HG03175 (cell line): Measurements from ENCODE around the gene PLEKHA7.
A peak's percentile ranks its signal among the peaks of the same experiment; 100 is the strongest.
"Not testable (repeated sequence)": the region's sequence is repeated elsewhere in the genome, so short reads cannot be mapped to it uniquely, and the experiment has no call there.

Experiments
- ATAC-seq: cut with Tn5 transposase; IDR thresholded peaks from one replicate; pipeline ENCODE4 v1.9.1; 2021; ENCODE audit warnings: mild to moderate bottlenecking, moderate library complexity; ENCODE audit not compliant: unreplicated experiment

Gene PLEKHA7, protein sequence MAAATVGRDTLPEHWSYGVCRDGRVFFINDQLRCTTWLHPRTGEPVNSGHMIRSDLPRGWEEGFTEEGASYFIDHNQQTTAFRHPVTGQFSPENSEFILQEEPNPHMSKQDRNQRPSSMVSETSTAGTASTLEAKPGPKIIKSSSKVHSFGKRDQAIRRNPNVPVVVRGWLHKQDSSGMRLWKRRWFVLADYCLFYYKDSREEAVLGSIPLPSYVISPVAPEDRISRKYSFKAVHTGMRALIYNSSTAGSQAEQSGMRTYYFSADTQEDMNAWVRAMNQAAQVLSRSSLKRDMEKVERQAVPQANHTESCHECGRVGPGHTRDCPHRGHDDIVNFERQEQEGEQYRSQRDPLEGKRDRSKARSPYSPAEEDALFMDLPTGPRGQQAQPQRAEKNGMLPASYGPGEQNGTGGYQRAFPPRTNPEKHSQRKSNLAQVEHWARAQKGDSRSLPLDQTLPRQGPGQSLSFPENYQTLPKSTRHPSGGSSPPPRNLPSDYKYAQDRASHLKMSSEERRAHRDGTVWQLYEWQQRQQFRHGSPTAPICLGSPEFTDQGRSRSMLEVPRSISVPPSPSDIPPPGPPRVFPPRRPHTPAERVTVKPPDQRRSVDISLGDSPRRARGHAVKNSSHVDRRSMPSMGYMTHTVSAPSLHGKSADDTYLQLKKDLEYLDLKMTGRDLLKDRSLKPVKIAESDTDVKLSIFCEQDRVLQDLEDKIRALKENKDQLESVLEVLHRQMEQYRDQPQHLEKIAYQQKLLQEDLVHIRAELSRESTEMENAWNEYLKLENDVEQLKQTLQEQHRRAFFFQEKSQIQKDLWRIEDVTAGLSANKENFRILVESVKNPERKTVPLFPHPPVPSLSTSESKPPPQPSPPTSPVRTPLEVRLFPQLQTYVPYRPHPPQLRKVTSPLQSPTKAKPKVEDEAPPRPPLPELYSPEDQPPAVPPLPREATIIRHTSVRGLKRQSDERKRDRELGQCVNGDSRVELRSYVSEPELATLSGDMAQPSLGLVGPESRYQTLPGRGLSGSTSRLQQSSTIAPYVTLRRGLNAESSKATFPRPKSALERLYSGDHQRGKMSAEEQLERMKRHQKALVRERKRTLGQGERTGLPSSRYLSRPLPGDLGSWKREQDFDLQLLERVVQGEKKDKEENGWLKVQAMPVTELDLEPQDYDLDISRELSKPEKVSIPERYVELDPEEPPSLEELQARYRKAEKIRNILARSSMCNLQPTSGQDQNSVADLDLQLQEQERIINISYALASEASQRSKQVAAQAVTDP

DNA sequence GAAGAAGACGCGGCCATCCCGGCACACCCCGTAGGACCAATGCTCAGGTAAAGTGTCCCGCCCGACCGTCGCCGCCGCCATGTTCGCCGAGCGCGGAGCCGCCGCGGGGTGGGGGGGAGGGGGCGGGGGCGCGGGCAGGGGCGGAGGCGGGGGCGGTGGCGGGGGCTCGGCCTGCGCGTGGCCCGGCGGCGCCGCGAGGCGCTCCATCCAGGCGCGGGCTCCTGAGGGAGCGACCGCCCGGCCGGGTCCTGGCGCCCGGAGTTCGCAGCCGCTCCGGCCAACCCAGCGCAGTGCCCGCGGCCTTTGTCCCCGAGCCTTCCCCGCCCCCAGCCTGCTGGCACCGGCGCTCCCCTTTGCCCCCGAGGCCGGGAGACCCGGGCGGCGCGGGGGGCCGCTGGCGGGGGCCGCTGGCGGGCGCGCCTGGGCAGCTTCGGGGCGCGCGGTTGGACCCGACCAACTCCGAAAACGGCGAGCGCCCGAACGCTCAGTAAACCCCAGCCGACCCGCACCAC lies at the start of gene PLEKHA7:
Gene PLEKHA7, minus strand, starts transcription at position 94 of the 512 bp plus-strand sequence. Its CDS starts 13 bp downstream, at position 81.
- ATAC-seq = no peak

DNA sequence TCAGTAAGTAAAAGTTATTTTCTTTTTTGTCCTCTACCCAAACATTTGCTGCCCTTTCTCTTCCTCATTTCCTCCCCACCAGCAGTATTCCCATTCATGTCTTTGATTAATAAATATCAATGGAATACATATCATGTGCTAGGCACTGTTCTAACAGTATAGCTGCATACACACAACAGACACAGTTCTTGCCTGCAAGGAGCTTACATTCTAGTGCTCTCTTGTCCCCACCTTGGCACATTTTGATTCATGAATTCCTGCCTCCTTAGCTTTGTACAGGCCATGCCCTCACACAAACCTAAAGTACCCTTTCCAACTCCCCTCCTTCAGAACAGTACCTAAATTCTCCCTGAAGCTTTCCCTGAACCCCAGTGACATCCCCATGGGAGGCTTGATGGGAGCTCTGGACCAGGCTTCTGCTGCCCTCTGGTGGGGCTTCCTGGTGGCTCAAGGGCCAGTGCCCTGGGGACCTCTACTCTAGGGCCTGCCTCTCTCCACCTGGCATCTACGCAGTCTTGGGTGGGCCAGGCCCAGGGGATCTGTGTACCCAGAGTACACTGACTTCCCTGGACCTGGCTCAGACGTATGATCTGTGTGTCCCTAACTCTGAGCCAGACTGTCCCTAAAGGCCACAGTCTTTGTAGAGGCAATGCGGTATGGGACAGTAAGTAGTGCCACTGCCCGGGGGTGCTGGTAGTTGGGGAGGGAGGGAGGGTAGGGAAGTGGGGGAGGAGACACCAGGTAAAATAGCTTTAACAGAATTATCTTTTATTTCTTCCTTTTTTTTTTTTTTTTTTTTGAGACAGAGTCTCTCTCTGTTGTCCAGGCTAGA lies 49.2 kb upstream of the PLEKHA7 start:
- ATAC-seq = peak; percentile 76

DNA sequence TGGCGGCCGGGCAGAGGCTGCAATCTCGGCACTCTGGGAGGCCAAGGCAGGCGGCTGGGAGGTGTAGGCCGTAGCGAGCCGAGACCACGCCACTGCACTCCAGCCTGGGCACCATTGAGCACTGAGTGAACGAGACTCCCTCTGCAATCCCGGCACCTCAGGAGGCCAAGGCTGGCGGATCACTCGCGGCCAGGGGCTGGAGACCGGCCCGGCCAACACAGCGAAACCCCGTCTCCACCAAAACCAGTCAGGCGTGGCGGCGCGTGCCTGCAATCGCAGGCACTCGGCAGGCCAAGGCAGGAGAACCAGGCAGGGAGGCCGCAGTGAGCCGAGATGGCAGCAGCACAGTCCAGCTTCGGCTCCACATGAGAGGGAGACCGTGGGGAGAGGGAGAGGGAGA lies 36.9 kb upstream of the PLEKHA7 start:
- ATAC-seq = not testable (repeated sequence)

DNA sequence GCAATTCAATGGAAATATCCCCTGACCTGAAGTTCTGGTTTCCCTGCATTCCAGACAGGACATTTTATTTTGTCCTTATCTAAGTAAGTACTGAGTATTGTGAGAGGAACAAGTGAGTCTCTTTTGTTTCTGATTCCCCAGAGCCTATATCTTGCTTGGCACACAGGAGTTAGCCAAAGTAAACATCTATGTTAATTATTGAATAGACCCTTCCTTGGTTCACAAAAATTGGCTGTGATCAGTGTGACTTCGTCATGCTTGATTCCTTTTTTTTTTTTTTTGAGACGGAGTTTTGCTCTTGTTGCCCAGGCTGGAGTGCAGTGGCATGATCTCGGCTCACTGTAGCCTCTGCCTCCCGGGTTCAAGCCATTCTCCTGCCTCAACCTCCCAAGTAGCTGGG lies 34.3 kb upstream of the PLEKHA7 start:
- not testable (repeated sequence) for ATAC-seq

DNA sequence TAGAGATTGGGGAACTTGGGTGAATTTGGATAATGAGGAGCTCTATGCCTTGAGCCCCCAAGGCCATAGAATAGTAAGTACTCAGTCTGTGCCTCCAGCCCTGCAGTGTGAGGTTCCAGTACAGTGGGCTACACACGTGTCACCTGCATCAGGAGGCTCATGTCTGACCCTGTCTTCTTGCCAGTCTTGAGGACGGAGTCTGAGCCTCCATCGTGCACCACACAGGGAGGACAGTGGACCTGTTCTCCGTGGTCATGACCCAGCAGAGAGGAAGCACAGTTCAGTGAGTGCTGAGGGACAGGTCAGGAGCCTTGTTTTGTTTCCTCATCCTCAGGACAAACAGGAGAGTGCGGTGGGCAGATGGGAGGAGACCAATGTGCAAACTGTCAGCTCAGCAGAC lies 32.5 kb upstream of the PLEKHA7 start:
- no peak for ATAC-seq

DNA sequence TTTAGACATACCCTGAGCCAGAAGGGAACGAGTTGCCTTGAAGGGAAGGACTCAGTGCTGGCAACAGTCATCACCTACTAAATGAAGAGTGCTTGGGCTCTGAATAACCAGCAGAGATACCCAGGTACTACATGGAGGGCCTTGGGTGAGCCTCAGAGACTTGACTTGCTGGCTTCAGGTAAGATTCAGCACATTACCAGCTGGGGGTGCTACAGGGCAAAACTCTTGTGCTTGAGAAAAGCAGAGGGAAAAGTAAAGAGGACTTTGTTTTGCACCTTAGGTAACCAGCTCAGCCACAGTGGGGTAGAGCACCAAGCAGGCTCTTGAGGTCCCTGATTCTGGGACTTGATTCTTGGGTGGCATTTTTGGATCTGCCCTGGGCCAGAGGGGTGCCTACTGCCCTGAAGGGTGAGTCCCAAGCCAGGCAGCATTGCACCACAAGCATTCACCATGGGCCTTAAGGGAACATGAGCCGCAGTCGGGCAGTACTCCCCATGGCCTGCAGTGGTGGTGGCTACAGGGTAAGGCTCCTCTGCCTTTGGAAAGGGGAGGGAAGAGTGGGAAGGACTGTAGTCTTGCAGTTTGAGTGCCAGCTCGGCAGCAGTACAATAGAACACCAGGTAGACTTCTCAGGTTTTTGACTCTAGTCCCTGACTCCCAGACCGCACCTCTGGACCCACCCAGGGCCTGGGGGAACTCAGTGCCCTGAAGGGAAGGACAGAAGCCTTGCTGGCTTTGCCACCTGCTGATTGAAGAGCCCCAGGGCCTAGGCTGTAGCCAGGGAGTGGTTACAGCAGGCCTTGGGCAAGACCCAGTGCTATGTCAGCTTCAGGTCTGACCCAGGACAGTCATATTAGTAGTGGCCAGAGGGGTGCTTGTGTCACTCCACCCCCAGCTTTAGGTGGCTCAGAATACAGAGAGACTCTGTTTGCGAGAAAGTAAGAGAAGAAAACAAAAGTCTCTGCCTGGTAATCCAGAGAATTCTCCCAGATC lies 22.7 kb upstream of the PLEKHA7 start:
- ATAC-seq = no peak

DNA sequence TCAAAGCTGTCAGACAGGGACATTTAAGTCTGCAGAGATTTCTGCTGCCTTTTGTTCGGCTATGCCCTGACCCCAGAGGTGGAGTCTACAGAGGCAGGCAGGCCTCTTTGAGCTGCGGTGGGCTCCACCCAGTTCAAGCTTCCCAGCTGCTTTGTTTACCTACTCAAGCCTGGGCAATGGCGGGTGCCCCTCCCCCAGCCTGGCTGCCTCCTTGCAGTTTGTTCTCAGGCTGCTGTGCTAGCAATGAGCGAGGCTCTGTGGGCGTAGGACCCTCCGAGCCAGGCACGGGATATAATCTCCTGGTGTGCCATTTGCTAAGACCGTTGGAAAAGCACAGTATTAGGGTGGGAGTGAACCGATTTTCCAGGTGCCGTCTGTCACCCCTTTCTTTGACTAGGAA lies 19.8 kb upstream of the PLEKHA7 start:
- not testable (repeated sequence) for ATAC-seq

DNA sequence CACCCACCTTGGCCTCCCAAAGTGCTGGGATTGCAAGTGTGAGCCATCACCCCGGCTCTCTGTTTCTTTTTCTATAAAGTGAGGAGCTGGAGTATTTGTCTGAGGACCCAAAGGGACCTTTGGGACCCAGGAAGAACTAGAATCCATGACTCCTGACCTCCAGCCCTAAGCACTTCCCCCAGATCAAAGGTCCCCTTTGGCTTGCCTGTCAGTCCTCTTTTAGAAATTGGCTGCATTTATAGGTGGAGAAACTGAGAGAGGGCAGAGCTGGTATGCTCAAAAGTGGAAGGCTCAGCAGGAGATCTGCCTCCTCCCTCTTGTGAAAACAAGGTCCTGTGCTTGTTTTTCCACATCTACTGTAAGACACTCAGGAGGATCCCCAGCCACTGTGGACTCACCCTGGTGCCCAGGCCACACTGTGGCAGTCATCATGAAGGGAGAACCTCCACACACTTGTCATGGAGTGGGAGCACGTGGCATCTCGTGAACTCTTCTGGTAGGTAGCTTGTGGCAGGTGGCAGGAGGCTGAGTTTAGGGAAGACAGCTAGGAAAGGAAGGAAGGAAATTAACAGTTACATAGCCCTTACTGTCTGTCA lies 12.4 kb upstream of the PLEKHA7 start:
- ATAC-seq = no peak

DNA sequence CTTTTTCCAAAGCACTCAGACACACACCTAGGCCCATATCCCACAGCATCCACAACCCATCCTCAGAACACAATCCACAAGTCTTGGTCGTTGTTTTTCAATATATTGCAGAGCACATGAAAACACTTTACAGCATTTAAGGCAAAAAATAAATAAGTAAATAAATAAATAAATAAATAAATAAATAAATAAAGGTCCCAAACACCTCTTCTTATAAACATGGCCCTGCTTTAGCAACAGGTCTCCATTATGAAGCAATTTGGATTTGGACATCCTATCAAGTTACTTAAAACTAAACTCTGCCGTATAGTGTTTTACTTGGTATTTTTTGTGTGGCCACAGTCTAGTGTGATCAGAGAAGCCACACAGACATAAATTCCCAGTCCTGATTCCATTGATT lies 10.7 kb upstream of the PLEKHA7 start:
- no peak for ATAC-seq

DNA sequence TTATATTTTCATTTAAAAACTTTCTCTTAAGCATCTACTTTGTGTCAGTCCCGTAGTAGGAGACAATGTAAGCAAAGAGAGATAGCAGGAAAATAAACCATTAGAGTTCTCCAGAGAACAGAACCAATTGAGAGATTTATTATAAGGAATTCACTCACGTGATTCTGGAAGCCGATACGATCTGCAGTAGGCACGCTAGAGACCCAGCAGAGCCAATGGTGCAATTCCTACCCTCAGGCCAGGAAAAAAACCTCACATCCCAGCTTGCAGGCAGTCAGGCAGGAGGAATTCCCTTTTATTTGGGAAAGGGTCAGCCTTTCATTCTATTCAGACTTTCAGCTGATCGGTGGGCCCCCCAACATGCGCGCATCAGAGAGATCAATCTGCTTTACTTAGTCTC lies 7.3 kb upstream of the PLEKHA7 start:
- ATAC-seq = no peak

DNA sequence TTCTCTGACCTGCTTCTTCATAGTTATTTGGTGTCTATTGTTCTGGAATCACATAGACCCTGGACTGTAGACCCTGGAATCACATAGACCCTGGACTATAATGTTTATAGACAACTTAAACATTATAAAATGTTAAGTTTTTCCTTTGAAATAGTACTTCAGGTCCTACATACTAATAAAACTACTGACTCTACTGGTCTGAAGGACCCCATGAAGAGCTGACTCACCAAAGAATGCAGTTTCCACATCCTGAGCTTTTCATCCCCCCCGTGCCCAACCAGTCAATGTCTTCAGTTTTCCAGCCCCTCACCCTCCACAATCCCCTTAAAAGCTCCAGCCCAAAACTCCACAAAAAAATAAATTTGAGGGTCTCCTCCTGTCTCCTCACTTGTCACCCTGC lies 6.6 kb upstream of the PLEKHA7 start:
- ATAC-seq = no peak

DNA sequence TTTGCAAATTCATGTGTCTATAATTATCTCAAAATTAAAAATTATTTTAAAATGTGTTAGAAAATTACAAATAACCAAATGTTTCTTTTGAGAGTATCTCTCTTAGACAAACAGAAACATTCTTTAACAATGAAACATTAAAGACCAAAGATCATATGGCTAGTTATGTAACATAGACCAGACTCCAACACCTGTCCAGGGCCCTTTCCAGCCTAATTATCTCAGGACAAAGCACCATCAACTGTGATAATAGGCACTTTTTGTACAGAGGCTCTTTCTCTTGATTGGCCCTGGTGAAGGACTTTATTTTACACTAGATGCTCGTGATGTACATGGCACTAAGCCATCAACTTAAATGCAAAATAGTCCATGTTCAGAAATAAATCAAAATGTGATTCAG lies 5.0 kb upstream of the PLEKHA7 start:
- no peak for ATAC-seq

DNA sequence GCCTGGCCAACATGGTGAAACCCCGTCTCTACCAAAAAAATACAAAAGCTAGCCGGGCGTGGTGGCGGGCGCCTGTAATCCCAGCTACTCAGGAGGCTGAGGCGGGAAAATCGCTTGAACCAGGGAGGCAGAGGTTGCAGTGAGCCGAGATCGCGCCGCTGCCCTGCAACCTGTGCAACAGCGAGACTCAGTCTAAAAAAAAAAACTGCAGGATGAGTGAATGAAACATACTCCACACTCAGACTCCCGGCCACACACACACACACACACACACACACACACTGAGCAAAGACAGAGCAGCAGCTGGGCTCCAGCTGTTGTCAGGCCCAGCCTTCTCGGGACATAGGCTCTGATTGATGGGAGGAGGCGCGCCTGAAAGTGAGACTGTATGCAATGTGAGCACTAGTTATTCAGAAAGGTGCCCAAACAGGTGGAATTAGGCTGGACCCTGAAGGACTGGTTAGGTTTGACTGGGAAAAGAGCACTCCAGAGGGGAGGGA lies 1.5 kb upstream of the PLEKHA7 start:
- no peak for ATAC-seq

DNA sequence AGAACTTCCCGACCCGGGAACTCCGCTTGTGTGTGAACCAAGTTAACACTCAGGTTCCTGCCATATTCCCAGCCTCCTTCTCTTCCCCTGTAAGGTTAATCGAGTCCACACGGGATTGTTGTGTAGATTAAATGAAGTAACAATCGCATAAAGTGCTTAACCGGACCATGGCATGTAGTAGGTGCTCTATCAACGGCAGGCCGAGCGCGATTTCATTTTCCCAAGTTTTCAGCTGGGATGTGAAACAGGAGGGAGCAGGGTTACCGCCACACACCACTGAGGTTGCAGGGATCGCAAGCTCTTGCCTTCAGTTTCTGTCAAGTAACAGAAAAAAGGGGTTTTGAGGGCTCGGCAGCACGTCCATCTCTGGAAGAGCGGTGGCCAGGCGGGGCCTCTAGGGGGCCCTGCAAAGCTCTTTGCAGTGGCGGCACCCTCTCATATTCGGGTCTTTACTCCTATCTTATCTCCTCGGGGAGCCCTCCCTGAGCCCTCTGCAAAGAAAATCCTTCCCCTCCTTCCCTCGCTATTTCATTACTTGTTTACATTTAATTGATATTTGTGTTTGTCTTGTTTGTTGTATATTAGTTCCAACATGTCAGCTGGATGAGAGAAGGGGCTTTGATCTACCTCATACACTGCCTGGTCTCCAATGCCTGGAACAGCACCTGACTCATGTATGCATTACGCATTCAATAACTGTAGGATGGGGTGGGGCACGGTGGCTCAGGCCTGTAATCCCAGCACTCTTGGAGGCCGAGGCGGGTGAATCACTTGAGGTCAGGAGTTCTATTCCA lies 816 bp upstream of the PLEKHA7 start:
- ATAC-seq = no peak

DNA sequence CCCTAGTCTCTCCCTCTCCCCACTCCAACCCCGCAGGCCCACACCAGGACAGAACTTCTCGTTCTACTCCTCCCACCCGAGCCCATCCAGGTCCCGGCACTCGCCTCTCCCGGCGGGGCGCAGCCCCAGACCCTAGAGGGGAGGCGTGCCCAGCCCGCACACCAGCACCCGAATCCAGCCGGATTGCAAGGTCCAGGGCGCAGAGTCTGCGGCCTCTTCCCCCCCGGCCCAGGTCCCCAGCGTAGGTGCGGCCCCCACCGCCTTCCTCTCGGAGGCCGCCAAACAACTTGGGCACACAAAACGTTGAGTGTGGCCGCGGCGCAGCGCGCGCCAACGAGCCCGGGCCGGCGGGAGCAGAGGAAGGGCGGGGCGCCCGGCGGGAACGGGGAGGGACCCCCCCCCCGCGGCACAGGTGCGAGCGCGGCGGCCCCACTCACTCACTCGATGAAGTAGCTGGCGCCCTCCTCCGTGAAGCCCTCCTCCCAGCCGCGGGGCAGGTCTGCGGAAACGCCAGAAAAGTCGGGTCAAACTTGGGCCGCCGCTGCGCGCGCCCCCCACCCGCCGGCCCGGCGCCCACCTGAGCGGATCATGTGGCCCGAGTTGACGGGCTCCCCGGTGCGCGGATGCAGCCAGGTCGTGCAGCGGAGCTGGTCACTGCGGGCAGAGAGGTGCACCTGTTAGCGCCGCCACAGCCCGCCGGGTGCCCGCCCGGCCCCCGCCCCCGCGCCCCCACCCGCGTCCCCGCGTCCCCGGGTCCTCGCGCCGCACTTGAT lies 480 bp downstream of the PLEKHA7 start:
- ATAC-seq = no peak

DNA sequence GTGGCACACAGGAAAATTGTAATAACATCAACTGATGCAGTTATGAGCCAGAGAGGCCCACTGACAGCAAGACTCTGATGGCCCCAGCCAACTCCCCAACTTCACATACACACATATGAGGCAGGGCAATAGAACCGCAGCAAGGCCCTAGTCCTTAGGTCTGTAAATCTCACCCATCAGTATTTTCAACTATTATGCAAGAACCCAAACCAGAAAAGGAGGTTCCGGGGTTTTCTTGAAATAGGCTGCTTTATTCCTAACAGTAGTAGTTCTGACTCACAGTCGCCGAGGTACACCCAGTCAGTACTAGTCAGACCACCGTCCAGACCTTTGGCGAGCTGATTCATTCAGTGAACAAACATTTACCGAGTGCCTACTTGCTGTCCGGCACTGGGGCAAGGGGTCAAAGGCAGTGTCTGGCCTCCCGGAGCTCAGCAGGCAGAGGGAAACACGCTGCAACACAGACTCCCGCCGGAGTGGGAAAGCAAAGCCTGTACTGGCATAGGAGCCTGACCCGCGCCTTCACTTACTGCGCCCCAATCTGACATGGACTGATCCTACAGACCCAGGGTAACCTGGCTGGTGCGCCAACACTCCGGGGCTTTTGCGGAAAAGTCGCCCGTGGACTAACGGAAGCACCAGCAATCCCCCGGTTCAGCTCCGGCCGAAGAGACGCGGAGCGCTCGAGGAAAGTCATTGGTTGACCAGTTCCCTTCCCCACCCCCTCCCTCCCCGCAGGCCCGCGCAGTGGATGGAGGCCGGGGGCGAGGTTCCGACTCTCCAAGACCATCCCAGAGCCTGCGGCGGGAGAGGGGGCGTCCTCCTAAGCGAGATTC lies 1.3 kb downstream of the PLEKHA7 start:
- no peak for ATAC-seq
